ENCODE data around the gene C2orf78.

Gene C2orf78

DNA sequence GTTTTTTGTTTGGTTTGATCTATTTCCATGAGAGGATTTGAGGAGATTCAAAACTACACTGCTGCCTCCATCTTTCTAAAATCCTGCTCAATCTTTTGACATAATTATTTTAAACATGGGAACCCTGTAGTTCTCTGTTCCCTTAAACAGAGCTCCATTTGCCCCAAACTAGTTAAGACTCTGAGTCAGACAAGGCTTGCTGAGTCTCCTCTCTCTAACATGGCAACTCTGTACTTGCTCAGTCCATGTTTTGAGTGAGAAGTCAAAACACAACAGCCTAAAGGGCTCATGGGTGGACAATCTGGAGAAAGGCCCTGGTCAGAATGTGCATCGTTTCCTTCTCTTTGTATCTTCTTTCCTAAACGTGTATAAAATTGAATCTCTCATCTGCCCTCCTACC lies 37.7 kb downstream of the C2orf78 start:
- no peaks in the 10 kb centered on the region for H3F3A ChIP-seq (ENCODE audit: insufficient read depth)
- H3K27me3 ChIP-seq (ENCODE audit: low read length) = no peaks in the 10 kb centered on the region
- no peak overlapping the region for H3K9ac ChIP-seq (ENCODE audit: low read length)
- no peaks in the 10 kb centered on the region for H3K36me3 ChIP-seq (ENCODE audit: low read length)
- H3K4me2 ChIP-seq (ENCODE audit: low read depth, low read length, poor library complexity, severe bottlenecking) = no peak overlapping the region
- no peak overlapping the region for H3K4me3 ChIP-seq (ENCODE audit: insufficient read depth, low read length, poor library complexity, severe bottlenecking)
- H4K20me1 ChIP-seq (ENCODE audit: low read depth, low read length) = no peaks in the 10 kb centered on the region
- no peak for TF ChIP-seq CTCF (IDR thresholded peaks at IDR 0.05; ENCODE audit: insufficient read depth, low read length, poor library complexity, severe bottlenecking)
- no peak for TF ChIP-seq EZH2phosphoT487 (conservative IDR thresholded peaks at IDR 0.05; ENCODE audit: low read length)
- H2AFZ ChIP-seq (ENCODE audit: low read depth, low read length, severe bottlenecking) = no peak overlapping the region
- H3K79me2 ChIP-seq (ENCODE audit: insufficient read depth, low read length) = no peaks in the 10 kb centered on the region
- H3K9me2 ChIP-seq (replicated peaks; ENCODE audit: insufficient read depth, low read length) = no peaks in the 10 kb centered on the region
- no peak overlapping the region for H3K27ac ChIP-seq (ENCODE audit: low read depth, low read length)
- H3K9me3 ChIP-seq (ENCODE audit: insufficient read depth, low read length) = no peaks in the 10 kb centered on the region

DNA sequence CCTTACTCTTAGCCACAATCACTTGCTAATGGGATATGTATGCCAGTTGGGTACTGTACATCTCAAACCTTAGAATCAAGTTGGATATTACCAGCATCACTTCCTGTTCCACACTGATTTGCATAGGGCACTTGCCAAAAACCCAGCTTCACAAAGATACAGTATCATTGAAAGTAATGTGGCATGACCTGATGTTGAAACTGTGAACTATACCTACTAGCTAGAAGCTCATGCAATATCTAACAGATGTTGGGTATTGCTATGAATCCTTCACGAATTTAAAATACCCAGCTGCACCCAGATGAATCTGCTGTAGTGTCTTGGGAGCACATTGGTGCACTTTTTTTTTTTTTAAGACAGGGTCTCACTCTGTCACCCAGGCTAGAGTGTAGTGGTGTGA lies 38.3 kb downstream of the C2orf78 start:
- H3K4me2 ChIP-seq (ENCODE audit: low read depth, low read length, poor library complexity, severe bottlenecking) = no peak overlapping the region
- H3K27ac ChIP-seq (ENCODE audit: low read depth, low read length) = no peak overlapping the region
- no peaks in the 10 kb centered on the region for H3K79me2 ChIP-seq (ENCODE audit: insufficient read depth, low read length)
- H3K9me2 ChIP-seq (replicated peaks; ENCODE audit: insufficient read depth, low read length) = no peaks in the 10 kb centered on the region
- no peaks in the 10 kb centered on the region for H3K36me3 ChIP-seq (ENCODE audit: low read length)
- no peak overlapping the region for H3K4me3 ChIP-seq (ENCODE audit: insufficient read depth, low read length, poor library complexity, severe bottlenecking)
- TF ChIP-seq EZH2phosphoT487 (conservative IDR thresholded peaks at IDR 0.05; ENCODE audit: low read length) (no peak), CTCF (IDR thresholded peaks at IDR 0.05; ENCODE audit: insufficient read depth, low read length, poor library complexity, severe bottlenecking) (no peak)
- H3F3A ChIP-seq (ENCODE audit: insufficient read depth) = peaks cover 1% of the 10 kb centered on the region; the same call in 1 of the 2 replicates
- H3K9ac ChIP-seq (ENCODE audit: low read length) = no peak overlapping the region
- H3K9me3 ChIP-seq (ENCODE audit: insufficient read depth, low read length) = no peaks in the 10 kb centered on the region
- no peaks in the 10 kb centered on the region for H4K20me1 ChIP-seq (ENCODE audit: low read depth, low read length)
- H3K27me3 ChIP-seq (ENCODE audit: low read length) = no peaks in the 10 kb centered on the region
- no peak overlapping the region for H2AFZ ChIP-seq (ENCODE audit: low read depth, low read length, severe bottlenecking)

- H3K27ac ChIP-seq (ENCODE audit: low read depth, low read length) = no peak overlapping the region
- no peak for TF ChIP-seq EZH2phosphoT487 (conservative IDR thresholded peaks at IDR 0.05; ENCODE audit: low read length)
- no peak for TF ChIP-seq CTCF (IDR thresholded peaks at IDR 0.05; ENCODE audit: insufficient read depth, low read length, poor library complexity, severe bottlenecking)
- peaks cover 3% of the 10 kb centered on the region; the same call in 1 of the 2 replicates for H3F3A ChIP-seq (ENCODE audit: insufficient read depth)
- H3K4me3 ChIP-seq (ENCODE audit: insufficient read depth, low read length, poor library complexity, severe bottlenecking) = no peak overlapping the region
- no peaks in the 10 kb centered on the region for H3K9me2 ChIP-seq (replicated peaks; ENCODE audit: insufficient read depth, low read length)
- H3K79me2 ChIP-seq (ENCODE audit: insufficient read depth, low read length) = no peaks in the 10 kb centered on the region
- H3K9ac ChIP-seq (ENCODE audit: low read length) = no peak overlapping the region
- H3K4me2 ChIP-seq (ENCODE audit: low read depth, low read length, poor library complexity, severe bottlenecking) = no peak overlapping the region
- H2AFZ ChIP-seq (ENCODE audit: low read depth, low read length, severe bottlenecking) = no peak overlapping the region
- no peaks in the 10 kb centered on the region for H3K36me3 ChIP-seq (ENCODE audit: low read length)
- no peaks in the 10 kb centered on the region for H4K20me1 ChIP-seq (ENCODE audit: low read depth, low read length)
- no peaks in the 10 kb centered on the region for H3K9me3 ChIP-seq (ENCODE audit: insufficient read depth, low read length)
- no peaks in the 10 kb centered on the region for H3K27me3 ChIP-seq (ENCODE audit: low read length)
Observed at GRCh38 chr2:73822991-73823390, 39.0 kb downstream of the C2orf78 start.

Measured in SU-DHL-6 (cell line).